ENCODE data around the gene P2RX2.

DNA sequence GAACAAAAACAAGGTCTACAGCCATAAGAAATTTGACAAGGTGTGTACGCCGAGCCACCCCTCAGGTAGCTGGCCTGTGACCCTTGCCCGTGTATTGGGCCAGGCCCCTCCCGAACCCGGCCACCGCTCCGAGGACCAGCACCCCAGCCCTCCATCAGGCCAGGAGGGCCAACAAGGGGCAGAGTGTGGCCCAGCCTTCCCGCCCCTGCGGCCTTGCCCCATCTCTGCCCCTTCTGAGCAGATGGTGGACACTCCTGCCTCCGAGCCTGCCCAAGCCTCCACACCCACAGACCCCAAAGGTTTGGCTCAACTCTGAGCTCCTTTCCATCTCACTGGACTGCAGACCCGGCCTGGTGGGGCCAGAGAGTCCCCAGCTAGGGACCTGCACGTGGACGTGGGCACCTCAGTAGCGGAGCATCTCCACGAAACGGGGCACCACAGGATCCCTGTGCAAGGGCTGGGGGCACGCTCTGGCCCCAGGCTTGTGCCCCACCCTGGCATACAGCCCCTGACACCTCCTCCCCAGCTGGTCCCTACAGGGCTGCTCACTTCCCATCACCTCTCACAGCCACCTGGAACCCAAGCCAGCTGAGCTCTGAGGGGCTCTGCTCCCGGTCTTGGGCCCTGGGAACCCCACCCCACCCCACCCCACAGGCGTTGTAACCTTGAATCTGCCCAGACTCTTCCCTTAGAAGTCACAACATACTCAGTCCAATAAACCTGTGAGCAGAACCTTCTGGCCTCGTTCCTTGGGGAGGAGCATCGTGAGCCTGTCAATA lies 3.3 kb downstream of the P2RX2 start:
- TF ChIP-seq, protein P1, sequence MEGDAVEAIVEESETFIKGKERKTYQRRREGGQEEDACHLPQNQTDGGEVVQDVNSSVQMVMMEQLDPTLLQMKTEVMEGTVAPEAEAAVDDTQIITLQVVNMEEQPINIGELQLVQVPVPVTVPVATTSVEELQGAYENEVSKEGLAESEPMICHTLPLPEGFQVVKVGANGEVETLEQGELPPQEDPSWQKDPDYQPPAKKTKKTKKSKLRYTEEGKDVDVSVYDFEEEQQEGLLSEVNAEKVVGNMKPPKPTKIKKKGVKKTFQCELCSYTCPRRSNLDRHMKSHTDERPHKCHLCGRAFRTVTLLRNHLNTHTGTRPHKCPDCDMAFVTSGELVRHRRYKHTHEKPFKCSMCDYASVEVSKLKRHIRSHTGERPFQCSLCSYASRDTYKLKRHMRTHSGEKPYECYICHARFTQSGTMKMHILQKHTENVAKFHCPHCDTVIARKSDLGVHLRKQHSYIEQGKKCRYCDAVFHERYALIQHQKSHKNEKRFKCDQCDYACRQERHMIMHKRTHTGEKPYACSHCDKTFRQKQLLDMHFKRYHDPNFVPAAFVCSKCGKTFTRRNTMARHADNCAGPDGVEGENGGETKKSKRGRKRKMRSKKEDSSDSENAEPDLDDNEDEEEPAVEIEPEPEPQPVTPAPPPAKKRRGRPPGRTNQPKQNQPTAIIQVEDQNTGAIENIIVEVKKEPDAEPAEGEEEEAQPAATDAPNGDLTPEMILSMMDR (IDR thresholded peaks at IDR 0.05; ENCODE audit: low read depth, low read length, poor library complexity, severe bottlenecking): no peak
- no peak for TF ChIP-seq EZH2phosphoT487 (IDR thresholded peaks at IDR 0.05; ENCODE audit: borderline replicate concordance, low read length)
